Activated CD4-positive, alpha-beta T cell treated with anti-CD3 and anti-CD28 coated beads for 36 hours (primary cell): ENCODE results near the gene TUSC2. TPM values are rescaled to one million over a fixed set of nuclear protein-coding genes. Genes with fewer than 3 reads are reported as not detected.
A peak's percentile ranks its signal among the peaks of the same experiment; 100 is the strongest.
"Not testable (repeated sequence)": the region's sequence is repeated elsewhere in the genome, so short reads cannot be mapped to it uniquely, and the experiment has no call there.

Experiments
- ATAC-seq: fragments of 200-7000 bp; cut with Tn5 transposase; one replicate; pipeline ENCODE4 v1.10.0; 2021; ENCODE audit warnings: mild to moderate bottlenecking, moderate library complexity
- CTCF ChIA-PET: fragments of 350-600 bp; sonication (Branson Sonifier 250); formaldehyde crosslinking; loops from one replicate; lab custom pipeline; 2021; ENCODE audit warnings: antibody characterized with exemption; lab: Charles Lee
- POLR2A ChIA-PET: fragments of 350-600 bp; sonication (Branson Sonifier 250); formaldehyde crosslinking; loops from one replicate; lab custom pipeline; 2021; ENCODE audit warnings: antibody characterized with exemption, inconsistent platforms; lab: Charles Lee
- DNase-seq: peaks from one replicate; pipeline ENCODE4 v3.0.0-alpha.2; 2020
- H3K27ac Mint-ChIP-seq: one replicate; pipeline ENCODE4 v1.8.0; 2021; ENCODE audit warnings: mixed read lengths
- H3K27me3 Mint-ChIP-seq: one replicate; pipeline ENCODE4 v1.8.0; 2021; ENCODE audit warnings: mixed read lengths
- H3K36me3 Mint-ChIP-seq: one replicate; pipeline ENCODE4 v1.8.0; 2021; ENCODE audit warnings: low read depth, mixed read lengths
- H3K4me1 Mint-ChIP-seq: one replicate; pipeline ENCODE4 v1.8.0; 2021; ENCODE audit warnings: mixed read lengths
- H3K4me3 Mint-ChIP-seq: one replicate; pipeline ENCODE4 v1.8.0; 2021; ENCODE audit warnings: mild to moderate bottlenecking, moderate library complexity, mixed read lengths
- H3K9me3 Mint-ChIP-seq: one replicate; pipeline ENCODE4 v1.8.0; 2021; ENCODE audit warnings: low read depth, mixed read lengths
- intact Hi-C, 2 experiments: fragments of 100-400 bp; cut with DNase I in 1 of 2; cut with micrococcal nuclease in 1 of 2; formaldehyde crosslinking; loops; one replicate each; pipeline versions ENCODE4 v1.14.2 to v1.15.1; 2022 to 2024; cut with DNase I, micrococcal nuclease
- total RNA-seq, 2 experiments: library from RNA; stranded (reverse); gene quantifications; one replicate each; pipeline ENCODE4 v1.2.3, GENCODE V29; 2021

The TUSC2 gene
- total RNA-seq, 2 experiments from 2014 or later = 15.0 to 17.1 TPM

GRCh38 chr3:50287262-50287661, 40.8 kb downstream of the TUSC2 start:
- intact Hi-C loops = no loop called here
- DNase-seq (no peak), ATAC-seq (no peak)
- no peaks in the 10 kb centered on the region for H3K9me3 Mint-ChIP-seq
- H3K27ac Mint-ChIP-seq = no peak overlapping the region
- peaks cover 9% of the 10 kb centered on the region for H3K4me1 Mint-ChIP-seq
- H3K4me3 Mint-ChIP-seq = no peak overlapping the region
- ChIA-PET POLR2A (no interaction called here), CTCF (no interaction called here)
- no peaks in the 10 kb centered on the region for H3K27me3 Mint-ChIP-seq
- peaks cover 38% of the 10 kb centered on the region for H3K36me3 Mint-ChIP-seq

GRCh38 chr3:50286322-50287227, 41.4 kb downstream of the TUSC2 start:
- intact Hi-C loops = no loop called here
- ATAC-seq (no peak), DNase-seq (no peak)
- Mint-ChIP-seq H3K9me3 (no peaks in the 10 kb centered on the region), H3K4me3 (no peak overlapping the region), H3K4me1 (peaks cover 9% of the 10 kb centered on the region), H3K36me3 (peaks cover 38% of the 10 kb centered on the region), H3K27me3 (no peaks in the 10 kb centered on the region), H3K27ac (no peak overlapping the region)
- CTCF ChIA-PET = no interaction called here
- POLR2A ChIA-PET = no interaction called here

GRCh38 chr3:50284121-50284520, 43.9 kb downstream of the TUSC2 start:
- CTCF ChIA-PET = interaction anchor here (1.4 kb wide), 1 partner anchor 9 kb away, joined by 5 read pairs; no protein-coding TSS in a partner anchor
- peaks cover 19% of the 10 kb centered on the region for H3K36me3 Mint-ChIP-seq
- POLR2A ChIA-PET, H3K9me3 Mint-ChIP-seq, ATAC-seq, H3K4me3 Mint-ChIP-seq, H3K27me3 Mint-ChIP-seq, H3K4me1 Mint-ChIP-seq, H3K27ac Mint-ChIP-seq, DNase-seq, intact Hi-C loops: not testable (repeated sequence)

- no peak overlapping the region for H3K27ac Mint-ChIP-seq
- peaks cover 25% of the 10 kb centered on the region for H3K27me3 Mint-ChIP-seq
- no peaks in the 10 kb centered on the region for H3K9me3 Mint-ChIP-seq
- DNase-seq = no peak
- CTCF ChIA-PET = interaction anchor here (0.6 to 0.9 kb wide), 3 partner anchors 61 to 356 kb away, joined by 3 to 4 read pairs (median 3); partner anchors contain the start of gene RASSF1
- no peak overlapping the region for H3K4me3 Mint-ChIP-seq
- H3K36me3 Mint-ChIP-seq = no peaks in the 10 kb centered on the region
- POLR2A ChIA-PET = interaction anchor here (0.6 to 0.7 kb wide), 3 partner anchors 12 to 22 kb away, joined by 3 to 5 read pairs (median 3); no protein-coding TSS in a partner anchor
- H3K4me1 Mint-ChIP-seq = peaks cover 10% of the 10 kb centered on the region
- ATAC-seq = no peak
- intact Hi-C loops = loop anchor here in 1 of 2 experiments (10.0 kb wide), 1 partner anchor 45 kb away; the partner anchor contains the start of genes HYAL2 and TUSC2
Observed at GRCh38 chr3:50279255-50280016, 48.6 kb downstream of the TUSC2 start.

- DNase-seq = no peak
- Mint-ChIP-seq H3K27ac (no peak within 1 kb of the TSS), H3K27me3 (peaks cover 29% of the 10 kb centered on the region), H3K9me3 (no peaks in the 10 kb centered on the region), H3K4me3 (no peak within 1 kb of the TSS), H3K36me3 (no peaks in the 10 kb centered on the region), H3K4me1 (peaks cover 16% of the 10 kb centered on the region)
- POLR2A ChIA-PET = no interaction called here
- CTCF ChIA-PET = interaction anchor here (0.9 kb wide), 1 partner anchor 62 kb away, joined by 4 read pairs; the partner anchor contains the start of gene RASSF1
- no peak for ATAC-seq
- intact Hi-C loops = loop anchor here in 1 of 2 experiments (10.0 kb wide), 1 partner anchor 46 kb away; the partner anchor contains the start of genes HYAL2 and TUSC2
Observed at GRCh38 chr3:50278880-50279224, 49.2 kb downstream of the TUSC2 start, which contains the start of gene LSMEM2. TSS of gene LSMEM2 (plus strand) at chr3:50279087. CDS start at chr3:50279114, 27 bp downstream.

GRCh38 chr3:50278123-50278879, 49.7 kb downstream of the TUSC2 start:
- ChIA-PET POLR2A (interaction anchor here (0.6 kb wide), 1 partner anchor 156 kb away, joined by 3 read pairs; no protein-coding TSS in a partner anchor), CTCF (interaction anchor here (0.5 to 1.0 kb wide), 4 partner anchors 46 to 63 kb away, joined by 3 to 4 read pairs (median 3); partner anchors contain the start of gene RASSF1)
- Mint-ChIP-seq H3K4me1 (peaks cover 17% of the 10 kb centered on the region), H3K27me3 (peaks cover 31% of the 10 kb centered on the region), H3K4me3 (no peak overlapping the region), H3K27ac (no peak overlapping the region), H3K36me3 (no peaks in the 10 kb centered on the region), H3K9me3 (no peaks in the 10 kb centered on the region)
- DNase-seq (no peak), ATAC-seq (no peak)
- intact Hi-C loops = loop anchor here in 1 of 2 experiments (10.0 kb wide), 1 partner anchor 46 kb away; the partner anchor contains the start of genes HYAL2 and TUSC2

GRCh38 chr3:50276762-50277101, 51.3 kb downstream of the TUSC2 start:
- Mint-ChIP-seq H3K27ac (no peak overlapping the region), H3K36me3 (no peaks in the 10 kb centered on the region), H3K9me3 (no peaks in the 10 kb centered on the region), H3K27me3 (peaks cover 35% of the 10 kb centered on the region), H3K4me3 (no peak overlapping the region), H3K4me1 (peaks cover 25% of the 10 kb centered on the region)
- DNase-seq (no peak), ATAC-seq (no peak)
- intact Hi-C loops = loop anchor here in 1 of 2 experiments (10.0 kb wide), 1 partner anchor 48 kb away; the partner anchor contains the start of genes HYAL2 and TUSC2
- POLR2A ChIA-PET = interaction anchor here (0.6 kb wide), 2 partner anchors 13 to 323 kb away, joined by 4 to 7 read pairs; no protein-coding TSS in a partner anchor
- CTCF ChIA-PET = interaction anchor here (0.5 to 1.4 kb wide), 5 partner anchors 41 to 161 kb away, joined by 3 to 4 read pairs (median 3); partner anchors contain the start of gene GNAI2

- Mint-ChIP-seq H3K9me3 (no peaks in the 10 kb centered on the region), H3K4me1 (peaks cover 25% of the 10 kb centered on the region), H3K4me3 (peak overlapping the region; percentile 43), H3K36me3 (no peaks in the 10 kb centered on the region), H3K27ac (no peak overlapping the region), H3K27me3 (peaks cover 35% of the 10 kb centered on the region)
- ChIA-PET CTCF (interaction anchor here (0.5 to 3.1 kb wide), 6 partner anchors 8 to 94 kb away, joined by 3 to 21 read pairs (median 4); partner anchors contain the start of gene GNAI2), POLR2A (no interaction called here)
- ATAC-seq = peak; percentile 23
- intact Hi-C loops = loop anchor here in 1 of 2 experiments (10.0 kb wide), 1 partner anchor 49 kb away; the partner anchor contains the start of genes HYAL2 and TUSC2
- DNase-seq = peak; percentile 75
Observed at GRCh38 chr3:50275996-50276761, 51.8 kb downstream of the TUSC2 start.

- Mint-ChIP-seq H3K27me3 (peaks cover 35% of the 10 kb centered on the region), H3K4me3 (peak overlapping the region; percentile 43), H3K36me3 (no peaks in the 10 kb centered on the region), H3K9me3 (no peaks in the 10 kb centered on the region), H3K27ac (no peak overlapping the region), H3K4me1 (peaks cover 25% of the 10 kb centered on the region)
- ChIA-PET POLR2A (interaction anchor here (0.6 kb wide), 1 partner anchor 29 kb away, joined by 5 read pairs; no protein-coding TSS in a partner anchor), CTCF (interaction anchor here (0.6 to 3.1 kb wide), 10 partner anchors 9 to 83 kb away, joined by 3 to 21 read pairs (median 3); no protein-coding TSS in a partner anchor)
- intact Hi-C loops = loop anchor here in 1 of 2 experiments (10.0 kb wide), 1 partner anchor 49 kb away; the partner anchor contains the start of genes HYAL2 and TUSC2
- ATAC-seq (no peak), DNase-seq (no peak)
Observed at GRCh38 chr3:50275141-50275995, 52.7 kb downstream of the TUSC2 start.
